Activated CD4-positive, alpha-beta T cell treated with anti-CD3 and anti-CD28 coated beads for 4 hours (primary cell): ENCODE data around the gene PCDH9.

ENCODE experiments used
- DNase-seq, 2 donors: peaks; one replicate each; pipeline ENCODE4 v3.0.0-alpha.2; 2020

The PCDH9 gene

DNA sequence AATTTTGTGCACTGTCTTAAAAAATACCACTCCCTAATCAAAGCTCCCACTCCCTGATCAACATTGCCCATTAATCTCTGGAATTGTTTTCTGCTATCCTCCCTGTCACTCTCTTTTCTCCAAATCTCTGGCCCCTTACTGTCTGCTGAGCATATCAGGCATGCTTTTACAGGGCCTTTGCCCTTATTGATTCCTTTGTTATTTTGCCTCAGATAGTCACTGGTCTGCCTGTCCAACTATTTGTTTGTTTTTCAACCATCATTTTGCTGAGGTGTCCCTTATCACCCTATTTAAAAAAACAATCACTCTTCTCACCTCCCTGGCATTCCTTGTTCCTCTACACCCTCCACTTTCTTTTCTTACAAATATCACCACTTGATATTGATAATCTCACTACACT, 153.0 kb downstream of the PCDH9 start:
- DNase-seq = no peak

DNA sequence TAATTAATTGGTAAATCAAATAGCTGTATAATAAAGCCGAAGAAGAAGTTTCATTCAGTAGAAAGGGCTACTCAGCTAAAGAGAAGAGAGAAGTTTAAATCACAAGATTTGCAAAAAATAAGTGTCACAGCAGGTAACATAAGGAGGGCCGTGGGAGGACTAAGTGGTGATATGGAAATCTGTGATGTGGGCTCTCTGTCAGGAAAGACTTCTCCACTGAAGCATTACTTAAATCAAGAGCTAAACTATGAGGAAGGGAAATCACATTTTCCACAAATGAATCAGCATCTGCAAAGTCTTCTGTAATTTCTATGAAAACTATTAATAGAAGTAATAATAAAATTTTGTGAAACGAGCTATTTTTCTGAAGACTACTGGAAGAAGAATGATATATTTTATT, 153.8 kb downstream of the PCDH9 start:
- DNase-seq = no peak

DNA sequence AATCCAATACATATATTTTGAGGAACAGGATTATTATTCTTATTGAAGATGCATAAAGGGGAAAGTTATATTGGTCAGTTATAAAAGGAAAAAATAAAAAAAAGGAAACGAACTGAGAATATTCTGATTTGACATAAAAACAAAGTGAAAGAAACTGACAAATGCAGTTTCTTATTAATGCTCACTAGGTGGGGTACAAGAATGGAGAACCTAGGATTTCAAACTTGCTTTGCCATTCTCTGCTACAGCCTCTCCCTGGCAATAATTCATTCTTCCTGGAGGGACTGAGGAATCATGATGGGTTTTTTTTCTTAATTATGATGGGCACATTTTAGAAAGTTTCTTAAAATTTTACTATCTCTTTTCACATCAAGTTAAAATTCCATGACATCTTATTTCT, 154.9 kb downstream of the PCDH9 start:
- DNase-seq = no peak

DNA sequence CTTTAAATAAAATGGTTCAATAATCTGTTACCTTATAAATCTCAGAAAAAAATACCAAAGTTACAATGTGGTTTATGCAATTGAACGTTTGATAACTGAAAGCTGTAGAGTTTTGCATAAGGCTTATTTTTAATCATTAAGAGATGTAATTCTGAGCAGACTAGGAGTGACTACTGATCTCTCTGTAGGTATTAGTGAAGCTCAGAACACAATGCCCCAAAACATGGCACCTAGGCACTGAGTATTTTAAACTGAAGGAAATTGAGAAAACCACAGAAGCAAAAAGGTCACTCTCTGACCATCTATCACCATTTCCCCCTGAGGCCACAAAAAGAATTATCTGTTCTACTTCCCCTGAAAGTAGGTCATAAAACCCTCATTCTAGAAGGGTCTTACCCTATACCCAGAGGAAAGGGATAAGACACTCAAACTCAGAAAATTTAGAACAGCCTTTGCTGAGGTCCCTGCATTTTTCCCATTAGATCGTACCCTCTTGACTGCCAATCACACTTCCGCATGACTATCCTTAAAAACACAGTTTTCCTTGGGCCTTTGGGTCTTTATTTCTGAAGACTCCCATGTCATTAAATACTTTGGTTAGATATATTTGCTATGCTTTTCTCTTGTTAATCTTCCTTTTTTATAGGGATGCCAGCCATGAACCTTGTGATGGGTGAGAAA, 158.1 kb downstream of the PCDH9 start:
- DNase-seq = no peak

DNA sequence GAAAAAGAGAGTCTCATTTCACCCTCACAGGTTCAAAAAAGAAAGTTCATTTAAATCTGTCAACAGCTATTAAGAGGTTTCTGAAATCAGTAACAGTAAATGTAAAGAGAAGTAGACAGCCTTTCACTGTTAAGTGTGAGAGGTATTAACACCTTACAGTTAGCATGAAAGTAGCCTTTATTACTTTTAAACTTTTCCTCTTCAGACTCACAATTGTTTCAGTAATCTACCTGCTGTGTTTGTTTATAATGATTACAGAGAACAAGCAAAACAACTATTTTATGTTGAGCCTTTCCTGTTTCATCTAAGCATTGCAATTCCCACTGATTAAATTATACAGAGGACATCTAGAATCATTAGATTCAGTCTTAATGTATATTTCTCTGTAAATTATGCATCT, 159.8 kb downstream of the PCDH9 start:
- DNase-seq = no peak

DNA sequence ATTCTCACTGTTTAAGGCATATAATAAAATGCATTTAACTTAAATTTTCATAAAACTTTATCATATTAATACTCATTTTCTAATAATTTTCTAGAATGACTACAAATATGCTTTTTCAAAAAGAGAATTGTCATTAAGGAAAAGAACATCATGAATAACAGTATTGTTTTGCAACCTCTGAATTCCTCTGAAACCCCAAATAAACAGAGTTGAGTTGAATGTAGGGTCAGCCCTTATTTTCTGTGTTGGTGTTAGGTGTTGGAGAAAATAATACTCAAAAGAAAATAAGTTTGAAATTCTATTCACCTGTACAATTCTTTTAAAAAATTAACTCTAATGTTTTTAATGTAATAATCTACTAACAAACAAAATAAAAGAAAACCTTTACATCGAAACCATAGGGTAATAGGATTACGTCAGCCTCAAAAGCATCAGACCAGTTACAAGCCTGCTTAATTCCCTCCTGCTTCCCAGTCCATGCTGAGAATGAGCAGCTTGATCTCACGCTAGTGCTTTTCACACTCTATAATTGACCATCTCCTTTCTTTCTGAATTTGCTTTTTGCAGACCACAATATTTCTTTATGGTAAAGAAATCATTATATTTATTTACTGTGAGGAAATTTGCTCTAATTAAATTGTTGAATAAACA, 160.9 kb downstream of the PCDH9 start:
- DNase-seq = no peak

DNA sequence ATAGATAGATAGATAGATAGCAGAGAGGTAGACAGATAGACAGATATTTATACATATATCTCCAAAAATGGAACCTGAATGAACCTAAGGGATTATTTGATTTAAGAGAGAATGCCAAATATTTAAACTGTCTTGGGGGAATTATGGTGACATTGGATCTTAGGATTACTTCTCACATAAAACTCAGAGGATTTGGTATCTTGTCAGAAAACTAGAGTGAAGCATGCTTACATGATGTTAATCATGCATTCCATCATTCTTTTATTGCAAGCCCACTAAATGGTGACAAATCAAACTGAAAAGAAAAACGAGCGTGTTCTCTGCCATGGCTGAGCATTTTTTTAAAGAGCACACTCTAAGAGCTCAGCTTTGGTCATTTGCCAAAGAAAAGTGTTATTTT, 165.2 kb downstream of the PCDH9 start:
- DNase-seq = no peak

DNA sequence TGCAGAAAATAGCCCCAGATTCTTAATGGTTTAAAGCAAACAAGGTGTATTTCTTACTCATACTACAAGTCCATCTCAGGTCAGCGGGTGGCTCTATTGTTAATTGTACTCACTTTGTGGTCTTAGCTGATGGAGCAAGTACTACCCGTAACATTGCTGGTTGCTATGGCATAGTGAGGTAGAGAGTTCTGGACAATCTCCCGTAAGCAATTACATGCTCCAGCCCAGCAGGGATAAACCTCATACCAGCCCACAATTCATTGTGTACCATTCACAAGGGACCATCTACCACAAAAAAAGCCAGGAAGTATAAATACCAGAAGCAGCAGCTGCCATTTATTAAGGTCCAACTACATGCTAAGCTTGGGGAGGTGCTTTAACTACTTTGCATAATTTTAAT, 167.1 kb downstream of the PCDH9 start:
- DNase-seq = no peak

DNA sequence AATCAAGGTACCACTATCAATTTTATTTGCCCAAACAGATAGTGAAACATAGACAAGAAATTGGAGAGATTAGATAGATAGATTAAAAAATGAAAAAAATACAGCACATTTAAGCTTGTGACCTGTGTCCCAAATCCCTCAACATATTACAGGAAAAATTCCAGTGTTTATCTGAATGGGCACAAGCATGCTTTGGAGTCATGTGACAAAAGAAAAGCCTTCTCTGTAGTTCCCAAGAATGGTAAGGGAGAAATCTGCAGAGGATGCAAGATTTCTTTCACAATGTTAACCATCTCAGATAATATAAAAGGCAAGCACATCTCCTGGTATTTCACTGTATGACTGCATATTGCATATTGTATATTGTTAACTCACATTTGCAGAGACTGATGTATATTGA, 168.0 kb downstream of the PCDH9 start:
- DNase-seq = no peak

DNA sequence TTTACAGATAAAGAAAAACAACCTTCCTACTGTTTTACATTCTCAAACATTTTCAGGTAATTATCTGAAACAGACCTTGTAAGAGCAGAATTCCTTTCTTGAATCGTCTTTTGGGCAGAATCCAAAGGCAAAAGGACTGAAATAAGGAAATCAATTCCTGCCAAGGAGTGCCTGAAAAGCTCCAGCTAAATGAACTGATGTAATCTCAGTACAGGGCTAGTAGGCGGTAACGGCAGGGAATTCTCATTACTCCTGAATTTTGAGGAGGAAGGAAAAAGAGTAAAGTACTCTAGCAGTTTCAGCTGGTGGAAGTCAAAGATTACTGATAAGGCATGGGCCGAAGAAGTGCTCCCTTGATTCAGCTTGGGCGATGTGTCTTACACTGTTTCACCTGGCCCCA, 168.4 kb downstream of the PCDH9 start:
- DNase-seq = no peak

DNA sequence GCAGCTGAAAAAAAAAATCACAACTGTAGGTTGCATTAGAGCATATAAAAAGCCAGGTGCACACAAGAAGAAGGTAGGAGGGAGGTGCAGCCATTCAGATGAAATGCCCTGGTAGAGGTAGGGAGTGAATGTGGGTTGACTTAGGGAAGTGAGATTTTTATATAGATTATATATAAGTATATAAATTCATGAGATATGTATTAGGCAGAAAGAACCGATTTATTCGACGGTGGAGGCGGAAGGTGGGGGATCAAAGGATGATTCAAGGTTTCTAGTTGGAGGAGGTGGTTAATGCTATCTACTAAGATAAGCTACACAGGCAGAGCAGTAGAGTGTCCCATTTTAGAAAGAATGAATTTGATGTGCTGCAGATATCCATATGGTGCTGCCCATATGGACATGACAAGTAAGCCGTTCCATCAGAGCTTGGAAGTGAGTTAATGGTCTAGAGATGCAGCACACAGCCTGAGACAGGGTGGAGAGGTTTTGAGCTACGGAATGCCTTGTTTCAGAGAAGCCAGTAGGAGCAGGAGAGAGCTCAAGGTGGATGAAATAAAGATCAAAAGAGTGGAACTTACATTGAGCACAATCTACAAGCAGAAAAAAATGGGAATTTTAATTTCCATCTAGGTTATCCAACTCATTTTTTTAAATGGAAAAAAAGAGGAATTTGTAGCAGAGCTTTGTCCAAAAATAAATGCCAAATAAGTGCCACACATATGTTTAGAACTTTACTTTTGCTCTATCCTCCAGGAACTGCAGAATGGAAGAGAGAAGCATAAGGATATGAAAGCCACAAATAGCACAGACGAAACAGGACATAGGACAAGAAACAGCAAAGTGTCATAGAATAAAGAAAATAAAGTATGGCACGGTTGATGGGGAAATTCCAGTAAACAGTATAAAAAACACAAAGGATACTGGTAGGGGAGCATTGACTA, 177.3 kb downstream of the PCDH9 start:
- no peak for DNase-seq

DNA sequence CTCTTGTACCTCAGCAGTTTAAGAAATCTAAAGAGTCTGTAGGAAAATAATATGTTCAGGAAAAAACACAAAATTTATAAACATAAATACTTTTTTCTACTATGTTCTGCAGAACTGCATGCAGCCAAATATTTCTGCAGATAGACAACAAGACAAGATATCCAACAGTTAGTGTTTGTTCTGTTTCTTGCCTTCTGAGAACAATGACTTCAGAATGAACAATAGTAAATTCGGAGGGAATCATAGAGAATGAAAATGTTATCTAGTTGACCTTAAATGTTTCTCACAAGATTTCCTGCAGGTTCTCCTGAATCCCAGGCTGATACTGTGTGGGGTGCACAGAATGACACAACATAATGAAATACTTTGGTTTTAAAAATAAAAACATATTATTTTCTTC, 180.4 kb downstream of the PCDH9 start:
- DNase-seq = no peak

DNA sequence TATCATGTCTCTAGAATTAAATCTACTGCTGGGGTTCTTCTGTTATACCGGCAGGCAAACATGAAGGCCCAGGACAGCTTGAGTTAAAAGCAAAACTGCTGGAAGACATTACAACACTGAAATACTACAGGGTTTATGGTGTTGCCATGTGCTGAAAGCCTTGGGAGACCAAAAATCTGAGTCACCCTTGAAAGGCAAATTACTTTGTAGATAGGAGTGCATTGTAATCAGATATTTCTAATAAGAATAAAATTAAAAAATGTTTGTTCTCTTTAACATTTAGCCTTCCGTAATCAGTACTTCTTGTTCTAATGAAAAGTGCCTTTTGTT, 181.3 kb downstream of the PCDH9 start:
- DNase-seq = no peak

DNA sequence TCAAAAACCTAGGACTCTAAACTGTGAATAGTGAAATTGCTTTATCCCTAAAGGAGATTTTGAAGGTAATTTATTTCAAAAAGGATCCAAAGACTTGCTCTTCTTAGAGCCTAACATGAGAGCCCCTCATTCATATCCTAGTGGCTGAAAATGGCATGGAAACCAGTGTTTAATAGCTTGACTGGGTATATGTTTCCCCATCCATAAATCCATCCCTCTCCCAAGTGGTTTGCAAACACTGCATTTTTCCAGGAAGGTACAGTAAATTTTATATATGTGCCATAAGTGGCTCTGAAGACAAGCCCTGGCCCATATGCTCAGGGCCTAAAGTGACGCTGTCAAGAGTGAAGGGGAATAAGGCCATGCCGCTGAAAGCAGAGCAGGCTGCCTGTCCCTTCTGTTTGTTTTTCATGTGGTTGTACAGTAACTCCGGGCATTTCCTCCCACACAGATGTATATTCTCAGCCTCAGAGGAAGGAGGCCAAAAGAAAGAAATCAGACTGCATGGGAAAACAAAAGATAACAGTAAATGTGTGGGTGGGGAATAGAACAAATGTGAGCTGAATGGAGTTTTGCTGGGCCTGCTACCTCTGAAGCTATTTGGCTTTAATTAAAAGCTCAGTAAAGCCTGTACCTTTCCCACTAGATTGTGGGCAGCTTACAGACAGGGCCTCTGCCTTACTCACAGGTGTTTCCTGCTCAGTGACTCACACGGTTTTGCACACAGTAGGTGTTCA, 181.9 kb downstream of the PCDH9 start:
- DNase-seq = no peak

DNA sequence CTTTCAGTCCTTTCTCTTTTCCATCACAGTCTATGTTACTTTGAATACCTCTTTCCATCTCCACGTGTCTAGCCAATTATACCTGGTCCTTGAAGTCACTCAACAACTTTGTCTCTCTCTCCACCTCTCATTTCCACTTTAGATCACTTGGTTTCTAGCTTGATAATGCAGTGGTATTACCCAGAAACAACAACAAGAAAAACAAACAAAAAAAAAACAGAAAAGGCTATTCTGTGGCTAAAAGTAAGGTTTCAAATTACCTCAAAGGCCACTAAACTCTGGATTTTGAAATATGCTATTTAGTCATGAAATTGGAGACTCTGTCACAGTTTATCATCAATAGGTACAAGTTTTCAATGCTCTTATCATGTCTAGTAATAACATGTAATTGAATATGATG, 184.8 kb downstream of the PCDH9 start:
- no peak for DNase-seq

DNA sequence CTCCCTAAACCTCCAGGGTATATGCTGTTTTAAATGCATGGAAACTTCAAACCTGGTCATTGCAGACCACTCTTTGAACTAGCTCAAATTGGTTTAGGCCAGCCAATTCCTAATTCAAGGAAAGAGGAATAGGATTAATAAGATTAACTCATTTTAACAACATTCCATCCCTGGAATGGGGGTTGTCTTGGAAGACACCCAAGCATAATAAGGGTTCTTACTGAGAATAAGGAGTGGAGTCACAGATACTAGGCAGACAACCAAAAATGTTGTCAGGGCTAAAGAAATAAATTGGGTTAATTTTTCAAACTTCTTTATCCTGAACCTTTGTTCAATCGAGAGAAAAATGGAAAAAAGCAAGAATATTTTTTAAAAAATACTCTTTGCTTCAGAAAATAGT, 186.2 kb downstream of the PCDH9 start:
- DNase-seq = no peak

DNA sequence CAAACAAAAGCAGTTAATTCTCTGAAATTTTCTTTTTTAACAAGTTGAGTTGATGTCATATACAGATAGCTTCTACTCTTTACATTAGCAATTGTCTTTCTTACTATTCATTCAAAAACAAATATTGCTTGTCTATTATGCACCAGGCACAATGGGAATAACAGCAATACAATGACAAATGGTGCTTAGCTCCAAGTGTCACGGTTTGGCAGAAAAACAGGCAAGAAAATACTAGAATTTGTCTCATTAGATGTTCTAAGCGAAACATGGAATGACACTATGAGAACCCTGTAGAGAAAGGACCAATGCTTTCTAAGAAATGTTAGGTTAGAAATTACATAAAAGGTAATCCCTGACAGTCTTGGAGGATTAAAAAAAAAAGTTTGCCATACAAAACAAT, 187.6 kb downstream of the PCDH9 start:
- no peak for DNase-seq

DNA sequence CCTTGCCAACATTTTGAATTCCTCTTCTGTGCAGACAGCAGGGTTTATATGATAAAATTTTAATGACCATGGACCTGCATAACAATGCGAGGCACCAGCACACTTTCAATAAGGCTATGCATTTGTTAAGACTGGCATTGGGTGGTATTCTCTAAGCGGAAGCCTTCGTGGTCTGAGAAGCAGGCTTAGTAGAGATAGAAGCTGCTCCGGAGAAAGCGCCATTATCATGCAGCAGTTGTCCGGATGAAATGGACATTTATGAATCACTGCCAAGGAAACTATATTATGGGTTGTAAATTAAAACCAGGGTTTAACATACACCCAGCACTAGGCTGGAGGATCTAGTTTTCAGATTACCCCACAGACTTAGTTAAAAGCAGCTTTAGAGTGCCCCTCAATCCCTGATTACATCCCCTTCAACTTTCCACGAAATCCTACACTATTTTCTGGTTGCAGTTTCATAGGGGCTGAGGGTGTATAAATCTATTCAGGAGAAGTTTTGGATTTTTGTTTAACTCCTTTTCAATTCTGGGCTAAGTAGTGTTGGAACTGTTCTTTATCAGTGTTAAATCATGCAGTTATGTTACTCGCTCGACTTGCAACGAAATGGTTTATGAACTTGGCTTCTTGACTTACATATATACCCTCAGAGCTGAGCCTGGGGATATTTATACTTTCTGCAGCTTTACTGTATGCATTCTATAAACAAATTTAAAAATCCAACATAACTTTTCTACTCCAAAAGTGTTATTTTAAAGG, 193.3 kb downstream of the PCDH9 start:
- no peak for DNase-seq

DNA sequence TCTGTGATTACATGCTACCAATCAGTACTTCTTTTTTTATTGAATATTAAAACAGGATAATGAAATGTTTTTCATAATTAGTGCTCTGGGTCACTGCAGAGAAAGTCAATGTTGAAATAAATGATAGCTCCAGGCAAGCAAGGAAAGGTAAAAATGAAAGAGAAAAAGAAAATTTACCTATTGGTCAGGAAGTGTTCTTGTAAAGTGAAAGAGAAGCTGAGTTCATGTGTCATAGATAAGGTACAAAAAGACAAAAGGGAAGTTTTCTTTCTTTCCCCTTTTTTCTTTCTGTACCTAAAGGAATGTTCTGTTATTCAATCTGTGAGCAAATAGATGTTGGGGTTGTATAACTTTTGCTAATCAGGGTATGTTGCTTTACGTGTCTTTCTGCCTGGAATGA, 197.0 kb downstream of the PCDH9 start:
- no peak for DNase-seq

DNA sequence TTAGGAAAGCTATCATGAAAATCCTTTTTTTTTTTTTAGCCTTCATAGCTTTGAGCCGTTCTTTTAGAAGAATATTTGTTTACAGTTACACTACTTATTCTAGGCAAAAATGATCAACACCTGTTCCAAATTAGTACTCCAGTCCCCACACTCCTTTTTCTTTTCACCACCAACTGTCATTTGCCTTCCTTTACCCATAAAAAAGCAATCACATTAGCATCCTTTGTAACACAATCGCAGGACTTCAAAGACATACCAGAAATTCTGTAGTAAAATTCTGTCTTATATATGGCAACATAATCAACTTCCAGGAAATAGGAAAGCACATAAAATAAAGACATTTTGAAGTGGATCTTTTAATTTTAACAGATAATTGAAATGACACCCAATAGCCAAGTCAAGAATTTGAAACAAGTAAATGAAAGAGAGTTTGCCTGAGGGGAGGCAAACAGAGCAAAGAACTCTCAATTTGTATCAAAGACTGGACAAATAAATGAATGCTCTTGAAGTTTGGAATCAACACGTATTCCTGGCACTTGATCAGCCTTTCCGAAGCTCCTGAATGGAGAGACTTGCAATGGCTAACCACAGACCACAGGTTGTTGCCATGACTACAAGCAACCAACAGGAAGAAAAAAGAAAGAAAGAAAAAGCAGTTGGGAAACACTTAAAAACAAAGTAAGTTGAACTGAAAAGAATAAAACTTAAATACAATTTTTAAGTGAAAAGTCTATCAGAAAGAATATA, 206.8 kb downstream of the PCDH9 start:
- no peak for DNase-seq

DNA sequence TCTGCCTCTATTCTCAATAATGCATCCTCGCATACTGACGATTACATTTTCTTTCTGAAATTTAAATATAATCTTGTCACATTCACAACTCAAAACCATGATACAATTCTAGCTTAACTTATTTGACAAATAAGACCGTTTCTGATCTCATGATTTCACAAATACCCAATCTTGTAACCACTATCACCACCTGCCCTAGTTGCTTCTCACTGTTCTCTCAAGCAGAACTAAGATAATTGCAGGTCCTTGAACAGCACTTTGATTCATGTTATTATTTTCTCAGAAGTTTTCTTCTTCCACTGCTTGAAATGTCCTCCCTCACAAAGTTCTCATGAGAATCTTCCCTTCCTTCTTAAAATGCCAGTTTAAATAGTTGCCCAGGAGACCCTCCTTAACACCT, 211.4 kb downstream of the PCDH9 start:
- DNase-seq = no peak

DNA sequence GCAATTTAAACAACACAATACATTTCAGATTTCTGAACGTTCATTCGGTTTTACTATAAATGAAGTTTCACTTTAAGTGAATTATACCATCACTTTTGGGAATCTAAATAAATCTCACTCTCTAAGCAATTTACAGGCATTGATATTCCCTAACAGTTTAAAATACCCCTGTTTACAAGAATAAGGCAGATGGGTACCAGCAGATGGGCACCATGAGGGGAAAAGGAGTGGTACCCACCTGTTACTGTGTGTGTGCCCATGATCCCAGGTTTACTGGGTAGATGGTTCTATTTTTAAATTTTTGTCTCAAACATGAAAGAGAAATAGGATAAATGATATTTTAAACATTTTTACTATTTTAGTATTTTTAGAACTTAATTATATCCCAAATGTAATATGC, 212.9 kb downstream of the PCDH9 start:
- no peak for DNase-seq
